HepG2 (cell line): ENCODE measurements around the gene U2SURP. TPM values are rescaled to one million over a fixed set of nuclear protein-coding genes. Genes with fewer than 3 reads are reported as not detected.

Experiments used
- ATAC-seq: fragments of 200-7000 bp; cut with Tn5 transposase; 3 replicates; pipeline ENCODE4 v1.9.1; 2020; ENCODE audit warnings: mild to moderate bottlenecking, moderate library complexity
- BruUV-seq: library from RNA; stranded (reverse); fragments of 400-500 nt; replicated peaks from 2 replicates; lab custom pipeline; 2021; lab: Mats Ljungman, UMichigan
- CTCF ChIA-PET: fragments of 300-600 bp; formaldehyde crosslinking; extraction: SDS; loops from one replicate; lab custom pipeline; 2021; ENCODE audit warnings: low total read pairs, inconsistent platforms, low intra/inter-chr PET ratio; lab: Yijun Ruan, JAX
- POLR2A ChIA-PET: fragments of 350-600 bp; sonication (Branson Sonifier 250); formaldehyde crosslinking; loops from one replicate; lab custom pipeline; 2020; ENCODE audit warnings: antibody characterized with exemption, inconsistent platforms; lab: Yijun Ruan, JAX
- DNase-seq: peaks from one replicate; pipeline ENCODE4 v3.0.0-alpha.2; 2015; ENCODE audit warnings: low spot score
- FAIRE-seq: peaks from 3 replicates; lab custom pipeline; 2011; peaks lifted over from hg19 to GRCh38; lab: Jason Lieb, UNC
- H2AFZ ChIP-seq: one replicate; pipeline ENCODE4 v1.6.1; 2011; ENCODE audit warnings: low read length, inconsistent platforms
- H3K27ac ChIP-seq: fragments of 300-600 bp; 3 replicates; pipeline ENCODE4 v1.8.0; 2011; ENCODE audit warnings: mixed run types, mild to moderate bottlenecking, mixed read lengths, low read length, inconsistent platforms; ENCODE audit not compliant: insufficient read depth; ENCODE audit errors: extremely low read length
- H3K27me3 ChIP-seq, 2 experiments: fragments of 200-600 bp in 1 of 2; 2 replicates in 1 of 2; 3 replicates in 1 of 2; pipeline versions ENCODE4 v1.6.0 to v1.8.0; 2011; ENCODE audit warnings: low read length in 2 of 2, mild to moderate bottlenecking in 2 of 2, moderate library complexity in 2 of 2, inconsistent platforms in 1 of 2; ENCODE audit not compliant: insufficient read depth in 2 of 2, control insufficient read depth in 1 of 2
- H3K36me3 ChIP-seq, 2 experiments: fragments of 200-600 bp in 1 of 2; replicated peaks in 1 of 2; 2 replicates in 1 of 2; 3 replicates in 1 of 2; pipeline versions ENCODE4 v1.5.1 to v1.8.0; 2011; ENCODE audit warnings: low read length in 2 of 2, inconsistent platforms in 1 of 2; ENCODE audit not compliant: insufficient read depth in 2 of 2, control insufficient read depth in 1 of 2
- H3K4me1 ChIP-seq: 2 replicates; pipeline ENCODE4 v1.5.1; 2012; ENCODE audit warnings: low read length, inconsistent platforms; ENCODE audit not compliant: insufficient read depth
- H3K4me2 ChIP-seq: 2 replicates; pipeline ENCODE4 v1.6.0; 2011; ENCODE audit warnings: low read depth, low read length, inconsistent platforms
- H3K4me3 ChIP-seq, 3 experiments: fragments of 200-600 bp in 1 of 3; sonication (generic), shearing (Covaris generic) in 1 of 3; replicated peaks in 1 of 3; 2 replicates each; pipeline ENCODE4 v1.5.1; 2011 to 2016; ENCODE audit warnings: low read length in 3 of 3, inconsistent platforms in 2 of 3, low read depth in 2 of 3, mild to moderate bottlenecking in 2 of 3, control low read depth in 1 of 3, mixed read lengths in 1 of 3; ENCODE audit not compliant: insufficient read depth in 1 of 3
- H3K79me2 ChIP-seq: one replicate; pipeline ENCODE4 v1.6.1; 2011; ENCODE audit warnings: low read length, inconsistent platforms; ENCODE audit not compliant: insufficient read depth
- H3K9ac ChIP-seq: 2 replicates; pipeline ENCODE4 v1.6.0; 2011; ENCODE audit warnings: mild to moderate bottlenecking, low read depth, low read length, inconsistent platforms; ENCODE audit not compliant: insufficient read depth
- H3K9me3 ChIP-seq: 2 replicates; pipeline ENCODE4 v1.5.1; 2012; ENCODE audit warnings: mild to moderate bottlenecking, low read length
- H4K20me1 ChIP-seq: 2 replicates; pipeline ENCODE4 v1.6.0; 2011; ENCODE audit warnings: inconsistent platforms, mild to moderate bottlenecking, low read length, moderate library complexity; ENCODE audit not compliant: insufficient read depth
- ATM ChIP-seq: fragments of 450-650 bp; IDR thresholded peaks from 2 replicates; pipeline ENCODE4 v1.7.1; 2017; ENCODE audit warnings: mild to moderate bottlenecking, borderline replicate concordance
- CEBPG ChIP-seq: IDR thresholded peaks from 2 replicates; pipeline ENCODE4 v1.6.1; 2016
- FIP1L1 ChIP-seq: fragments of 200-400 bp; formaldehyde crosslinking; IDR thresholded peaks from 2 replicates; pipeline ENCODE4 v1.6.1; 2018; ENCODE audit warnings: low read depth, mild to moderate bottlenecking, low read length, moderate library complexity, borderline replicate concordance; ENCODE audit not compliant: insufficient read depth
- FOXC1 ChIP-seq: sonication (generic); formaldehyde crosslinking; IDR thresholded peaks from 2 replicates; pipeline ENCODE4 v1.8.0; 2022; ENCODE audit warnings: mild to moderate bottlenecking, missing genetic modification reagents, borderline replicate concordance
- GPN1 ChIP-seq: sonication (generic); formaldehyde crosslinking; IDR thresholded peaks from 2 replicates; pipeline ENCODE4 v1.5.1; 2020; ENCODE audit warnings: missing genetic modification reagents, borderline replicate concordance
- HBP1 ChIP-seq: IDR thresholded peaks from 2 replicates; pipeline ENCODE4 v1.6.1; 2016; ENCODE audit warnings: low read depth, control low read depth
- NFKBIZ ChIP-seq: IDR thresholded peaks from 2 replicates; pipeline ENCODE4 v1.6.1; 2018; ENCODE audit warnings: missing genetic modification reagents, missing compliant biosample characterization
- RAD21 ChIP-seq: fragments of 450-650 bp; formaldehyde crosslinking; IDR thresholded peaks from 2 replicates; pipeline ENCODE4 v1.5.0; 2020; ENCODE audit warnings: mild to moderate bottlenecking
- TOPORS ChIP-seq: sonication (generic); formaldehyde crosslinking; IDR thresholded peaks from 2 replicates; pipeline ENCODE4 v1.8.0; 2023; ENCODE audit warnings: mild to moderate bottlenecking, missing genetic modification reagents
- ZNF20 ChIP-seq: sonication (generic); formaldehyde crosslinking; IDR thresholded peaks from 2 replicates; pipeline ENCODE4 v1.4.0; 2020; ENCODE audit warnings: mild to moderate bottlenecking, moderate library complexity, missing genetic modification reagents
- ZNF225 ChIP-seq: sonication (generic); formaldehyde crosslinking; IDR thresholded peaks from 2 replicates; pipeline ENCODE4 v1.4.0; 2020; ENCODE audit warnings: mild to moderate bottlenecking, missing genetic modification reagents
- ZNF24 ChIP-seq: fragments of 450-650 bp; IDR thresholded peaks from 2 replicates; pipeline ENCODE4 v1.6.1; 2017; ENCODE audit warnings: antibody characterized with exemption, mild to moderate bottlenecking
- ZNF383 ChIP-seq: sonication (generic); formaldehyde crosslinking; IDR thresholded peaks from 2 replicates; pipeline ENCODE4 v1.4.0; 2020; ENCODE audit warnings: missing genetic modification reagents, mild to moderate bottlenecking, borderline replicate concordance
- ZNF580 ChIP-seq: IDR thresholded peaks from 2 replicates; pipeline ENCODE4 v1.6.1; 2016; ENCODE audit warnings: low read depth, borderline replicate concordance
- ZSCAN30 ChIP-seq: sonication (generic); formaldehyde crosslinking; IDR thresholded peaks from 2 replicates; pipeline ENCODE4 v1.5.0; 2020; ENCODE audit warnings: mild to moderate bottlenecking, missing genetic modification reagents
- WGBS: methylation state at CpG from one replicate; pipeline ENCODE4 v1.1.6; 2017; ENCODE audit warnings: low lambda C conversion rate; 5-methylcytosine and 5-hydroxymethylcytosine counted together
- in situ Hi-C: cut with HindIII; loops from 2 replicates; pipeline ENCODE4 v1.10.0; 2017; ENCODE audit warnings: low pct_unique_long_range_greater_than_20kb; ENCODE audit not compliant: extremely low pct_ligation_motif_present
- intact Hi-C: fragments of 100-400 bp; cut with micrococcal nuclease; formaldehyde crosslinking; loops from one replicate; pipeline ENCODE4 v1.10.0; 2022; ENCODE audit not compliant: unreplicated experiment
- polyA plus RNA-seq, 8 experiments: library from polyadenylated mRNA; depleted of rRNA in 3 of 8; stranded (reverse) in 7 of 8; unstranded in 1 of 8; fragments of >200 nt; fragmentation: Illumina TruSeq in 4 of 8; extraction: Trizol in 4 of 8; gene quantifications; 2 replicates each; pipeline versions ENCODE4 v1.2.1 to v1.2.3, GENCODE V29; 2011 to 2016; ENCODE audit warnings: low read depth in 4 of 8, missing spikeins in 1 of 8, mixed read lengths in 1 of 8; ENCODE audit not compliant: insufficient read depth in 1 of 8
- total RNA-seq, 5 experiments: library from RNA; depleted of rRNA; stranded (reverse); fragments of >200 nt; fragmentation: Illumina TruSeq; extraction: Trizol; gene quantifications; 2 replicates each; pipeline ENCODE4 v1.2.3, GENCODE V29; 2016; ENCODE audit warnings: low read depth in 1 of 5
- TF ChIP-seq, protein P1 (sequence below): sonication (generic); formaldehyde crosslinking; IDR thresholded peaks from 2 replicates; pipeline ENCODE4 v1.5.0; 2020; ENCODE audit warnings: mild to moderate bottlenecking, missing genetic modification reagents

Gene U2SURP
- total and polyA plus RNA-seq, 2 of the 13 experiments (the other 11 are each of a cell fraction or from before 2014, with no cell fraction given) = 55.9 to 173 TPM

- no peak overlapping the region for H3K27ac ChIP-seq
- H3K4me1 ChIP-seq = no peaks in the 10 kb centered on the region
- H3K4me2 ChIP-seq = no peak overlapping the region
- no peaks in the 10 kb centered on the region for H3K79me2 ChIP-seq
- POLR2A ChIA-PET = no interaction called here
- intact Hi-C loops = loop anchor here (10.0 kb wide), 1 partner anchor 566 kb away; no protein-coding TSS in a partner anchor
- CTCF ChIA-PET = no interaction called here
- in situ Hi-C loops = no loop called here
- DNase-seq (no peak), FAIRE-seq (no peak), ATAC-seq (peak; percentile 44)
- no peak overlapping the region for H3K4me3 ChIP-seq
- TF ChIP-seq RAD21 (no peak), HBP1 (no peak), TOPORS (no peak), NFKBIZ (CRISPR knock-in tag) (no peak), ZNF225 (CRISPR knock-in tag) (no peak), FOXC1 (no peak), ZSCAN30 (CRISPR knock-in tag) (no peak), GPN1 (CRISPR knock-in tag) (no peak), FIP1L1 (no peak), ZNF24 (no peak), ATM (no peak), ZNF580 (no peak), ZNF383 (CRISPR knock-in tag) (no peak), CEBPG (CRISPR knock-in tag) (no peak), ZNF20 (no peak)
- TF ChIP-seq, protein P1, sequence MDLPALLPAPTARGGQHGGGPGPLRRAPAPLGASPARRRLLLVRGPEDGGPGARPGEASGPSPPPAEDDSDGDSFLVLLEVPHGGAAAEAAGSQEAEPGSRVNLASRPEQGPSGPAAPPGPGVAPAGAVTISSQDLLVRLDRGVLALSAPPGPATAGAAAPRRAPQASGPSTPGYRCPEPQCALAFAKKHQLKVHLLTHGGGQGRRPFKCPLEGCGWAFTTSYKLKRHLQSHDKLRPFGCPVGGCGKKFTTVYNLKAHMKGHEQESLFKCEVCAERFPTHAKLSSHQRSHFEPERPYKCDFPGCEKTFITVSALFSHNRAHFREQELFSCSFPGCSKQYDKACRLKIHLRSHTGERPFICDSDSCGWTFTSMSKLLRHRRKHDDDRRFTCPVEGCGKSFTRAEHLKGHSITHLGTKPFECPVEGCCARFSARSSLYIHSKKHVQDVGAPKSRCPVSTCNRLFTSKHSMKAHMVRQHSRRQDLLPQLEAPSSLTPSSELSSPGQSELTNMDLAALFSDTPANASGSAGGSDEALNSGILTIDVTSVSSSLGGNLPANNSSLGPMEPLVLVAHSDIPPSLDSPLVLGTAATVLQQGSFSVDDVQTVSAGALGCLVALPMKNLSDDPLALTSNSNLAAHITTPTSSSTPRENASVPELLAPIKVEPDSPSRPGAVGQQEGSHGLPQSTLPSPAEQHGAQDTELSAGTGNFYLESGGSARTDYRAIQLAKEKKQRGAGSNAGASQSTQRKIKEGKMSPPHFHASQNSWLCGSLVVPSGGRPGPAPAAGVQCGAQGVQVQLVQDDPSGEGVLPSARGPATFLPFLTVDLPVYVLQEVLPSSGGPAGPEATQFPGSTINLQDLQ (CRISPR knock-in tag) = no peak
- 18% methylated on average over 4 of the region's 4 CpGs for WGBS
- no peak overlapping the region for H3K9ac ChIP-seq
- no peak overlapping the region for H2AFZ ChIP-seq
- no peaks in the 10 kb centered on the region for H3K9me3 ChIP-seq
- H3K36me3 ChIP-seq = no peaks in the 10 kb centered on the region
- no TSS peak for BruUV-seq
- H3K27me3 ChIP-seq = peaks cover 2 to 6% of the 10 kb centered on the region in 2 experiments; a peak in 2 of 5 replicates
- no peaks in the 10 kb centered on the region for H4K20me1 ChIP-seq
These were observed 77.5 kb downstream of the U2SURP start for GRCh38 chr3:143078883-143079282.
